Motor neuron (in vitro differentiated cells): Measurements from ENCODE around the gene CEP162. TPM values are rescaled to one million over a fixed set of nuclear protein-coding genes. Genes with fewer than 3 reads are reported as not detected.

Experiments
- total RNA-seq, 8 experiments: library from RNA; unstranded; fragments of 300-600 nt; gene quantifications; 2 replicates each; pipeline versions ENCODE4 v1.2.3 to v1.2.4, GENCODE V29; 2022

CEP162 gene
- total RNA-seq, 8 experiments from 2014 or later = 3.9 to 15.9 (median 7.5) TPM

Other genes starting within 250 kb of the CEP162 start
- 10 to 100 TPM in 1 of 8 experiments, 1 to 10 TPM in 4, under 1 TPM in 2, not detected in 1; 0.63 to 10.8 (median 1.8) TPM for gene MRAP2, start 193.9 kb downstream of the CEP162 start, total RNA-seq